Measurements from ENCODE around the gene GUCY2F. TPM values are rescaled to one million over a fixed set of nuclear protein-coding genes. Genes with fewer than 3 reads are reported as not detected.

Gene GUCY2F
- polyA plus RNA-seq, 12 donors = 0.04 to 0.07 TPM; not detected in 10

- no peak for DNase-seq
Measured at GRCh38 chrX:109344101-109344500, 137.8 kb downstream of the GUCY2F start.

GRCh38 chrX:109343671-109344070 is 138.2 kb downstream of the GUCY2F start:
- no peak for DNase-seq

GRCh38 chrX:109336141-109336540 is 145.7 kb downstream of the GUCY2F start:
- no peak for DNase-seq

GRCh38 chrX:109327251-109327650 is 154.6 kb downstream of the GUCY2F start:
- DNase-seq = no peak

Other genes with a start within 250 kb of the GUCY2F start
- 10 to 100 TPM in 2 of 12 donors, 1 to 10 TPM in 9, not detected in 1; 5.5 to 11.2 (median 8.1) TPM for gene NXT2, start 54.8 kb upstream of the GUCY2F start, polyA plus RNA-seq (ENCODE audit: insufficient read length in 12 of 12)
- gene KCNE5, start 143.1 kb upstream of the GUCY2F start, polyA plus RNA-seq (ENCODE audit: insufficient read length in 12 of 12) = 10 to 100 TPM in 11 of 12 donors, not detected in 1; 18.3 to 74.3 (median 56.0) TPM